ENCODE measurements around the gene HIGD1A. TPM values are rescaled to one million over a fixed set of nuclear protein-coding genes. Genes with fewer than 3 reads are reported as not detected.

Gene HIGD1A
- total and polyA plus RNA-seq, 10 of the 15 experiments (the other 5 are each of a cell fraction or from before 2014, with no cell fraction given), result 73.9 to 487 (median 175) TPM

GRCh38 chr3:42762046-42762724, 42.1 kb downstream of the HIGD1A start:
- Histone ChIP-seq H4K20me1 (ENCODE audit: control insufficient read depth, insufficient read depth) (no peaks in the 10 kb centered on the region), H3K79me2 (ENCODE audit: control insufficient read depth, insufficient read depth, low read length) (no peaks in the 10 kb centered on the region), H3K4me2 (ENCODE audit: control insufficient read depth, insufficient read depth) (no peak overlapping the region), H3K27me3 (replicated peaks in 1 of 2; ENCODE audit: control insufficient read depth in 2 of 2, insufficient read depth in 2 of 2, low read length in 1 of 2) (no peaks in the 10 kb centered on the region; a peak in 1 of 4 replicates), H2AFZ (ENCODE audit: control insufficient read depth, low read depth, low read length) (no peak overlapping the region), H3K9ac (ENCODE audit: control insufficient read depth, insufficient read depth, low read length) (no peak overlapping the region), H3K36me3 (ENCODE audit: control insufficient read depth in 2 of 2, insufficient read depth in 2 of 2, low read length in 1 of 2) (no peaks in the 10 kb centered on the region), H3K4me1 (ENCODE audit: control insufficient read depth, insufficient read depth, low read length) (no peaks in the 10 kb centered on the region), H3K27ac (ENCODE audit: control insufficient read depth, insufficient read depth) (no peak overlapping the region), H3K9me3 (replicated peaks; ENCODE audit: control insufficient read depth, insufficient read depth, low read length) (no peaks in the 10 kb centered on the region), H3K4me3 (no peak overlapping the region)
- ChIA-PET CTCF (interaction anchor here (0.6 to 1.8 kb wide), 2 partner anchors 9 to 90 kb away, joined by 3 to 5 read pairs; no protein-coding TSS in a partner anchor), POLR2A (no interaction called here), SMC1A (ENCODE audit: uncharacterized antibody, unreplicated experiment) (interaction anchor here (1.7 to 2.1 kb wide), 3 partner anchors 16 to 78 kb away, joined by 4 to 7 read pairs (median 5); no protein-coding TSS in a partner anchor), RAD21 (ENCODE audit: unreplicated experiment) (no interaction called here)
- ATAC-seq, result no peak
- TF ChIP-seq, protein P1, sequence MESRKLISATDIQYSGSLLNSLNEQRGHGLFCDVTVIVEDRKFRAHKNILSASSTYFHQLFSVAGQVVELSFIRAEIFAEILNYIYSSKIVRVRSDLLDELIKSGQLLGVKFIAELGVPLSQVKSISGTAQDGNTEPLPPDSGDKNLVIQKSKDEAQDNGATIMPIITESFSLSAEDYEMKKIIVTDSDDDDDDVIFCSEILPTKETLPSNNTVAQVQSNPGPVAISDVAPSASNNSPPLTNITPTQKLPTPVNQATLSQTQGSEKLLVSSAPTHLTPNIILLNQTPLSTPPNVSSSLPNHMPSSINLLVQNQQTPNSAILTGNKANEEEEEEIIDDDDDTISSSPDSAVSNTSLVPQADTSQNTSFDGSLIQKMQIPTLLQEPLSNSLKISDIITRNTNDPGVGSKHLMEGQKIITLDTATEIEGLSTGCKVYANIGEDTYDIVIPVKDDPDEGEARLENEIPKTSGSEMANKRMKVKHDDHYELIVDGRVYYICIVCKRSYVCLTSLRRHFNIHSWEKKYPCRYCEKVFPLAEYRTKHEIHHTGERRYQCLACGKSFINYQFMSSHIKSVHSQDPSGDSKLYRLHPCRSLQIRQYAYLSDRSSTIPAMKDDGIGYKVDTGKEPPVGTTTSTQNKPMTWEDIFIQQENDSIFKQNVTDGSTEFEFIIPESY (IDR thresholded peaks at IDR 0.05), result no peak
- no peak for TF ChIP-seq FOXM1 (IDR thresholded peaks at IDR 0.05; ENCODE audit: low read depth, low read length)
- no peak for TF ChIP-seq FOXK2 (IDR thresholded peaks at IDR 0.05)
- TF ChIP-seq SIN3A (IDR thresholded peaks at IDR 0.05; ENCODE audit: low read depth, low read length), result no peak
- TF ChIP-seq ZSCAN29 (IDR thresholded peaks at IDR 0.05), result no peak
- no peak for TF ChIP-seq CEBPZ (IDR thresholded peaks at IDR 0.05; ENCODE audit: low read depth, low read length)
- TF ChIP-seq, protein P2, sequence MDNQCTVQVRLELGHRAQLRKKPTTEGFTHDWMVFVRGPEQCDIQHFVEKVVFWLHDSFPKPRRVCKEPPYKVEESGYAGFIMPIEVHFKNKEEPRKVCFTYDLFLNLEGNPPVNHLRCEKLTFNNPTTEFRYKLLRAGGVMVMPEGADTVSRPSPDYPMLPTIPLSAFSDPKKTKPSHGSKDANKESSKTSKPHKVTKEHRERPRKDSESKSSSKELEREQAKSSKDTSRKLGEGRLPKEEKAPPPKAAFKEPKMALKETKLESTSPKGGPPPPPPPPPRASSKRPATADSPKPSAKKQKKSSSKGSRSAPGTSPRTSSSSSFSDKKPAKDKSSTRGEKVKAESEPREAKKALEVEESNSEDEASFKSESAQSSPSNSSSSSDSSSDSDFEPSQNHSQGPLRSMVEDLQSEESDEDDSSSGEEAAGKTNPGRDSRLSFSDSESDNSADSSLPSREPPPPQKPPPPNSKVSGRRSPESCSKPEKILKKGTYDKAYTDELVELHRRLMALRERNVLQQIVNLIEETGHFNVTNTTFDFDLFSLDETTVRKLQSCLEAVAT (IDR thresholded peaks at IDR 0.05), result no peak
- TF ChIP-seq JUND (IDR thresholded peaks at IDR 0.05; ENCODE audit: low read depth, low read length), result no peak
- no peak for TF ChIP-seq FOS (IDR thresholded peaks at IDR 0.05; ENCODE audit: borderline replicate concordance, extremely low read depth, insufficient read length)
- TF ChIP-seq HCFC1 (IDR thresholded peaks at IDR 0.05; ENCODE audit: low read length), result no peak
- no peak for TF ChIP-seq RFX5 (IDR thresholded peaks at IDR 0.05; ENCODE audit: low read depth, low read length)
- in situ Hi-C loops (cut with MboI) (no loop called here), intact Hi-C loops (cut with micrococcal nuclease; ENCODE audit: unreplicated experiment) (no loop called here)
- WGBS (ENCODE audit: insufficient coverage, insufficient replicate concordance, low lambda C conversion rate, missing lambda C conversion rate), result 57% methylated on average over 6 of the region's 6 CpGs
- no peak for FAIRE-seq
- BruUV-seq (replicated peaks), result no TSS peak
- no peak for DNase-seq (ENCODE audit: low read depth, low spot score)

Measured in GM12878 (cell line).